Neural cell (in vitro differentiated cells): ENCODE data around the gene CXCL13. TPM values are rescaled to one million over a fixed set of nuclear protein-coding genes. Genes with fewer than 3 reads are reported as not detected.

ENCODE experiments used
- H2AFZ ChIP-seq: fragments of 200-600, 300-800 bp; sonication (generic), shearing (Covaris generic); 2 replicates; pipeline ENCODE4 v1.6.0; 2014; ENCODE audit warnings: low read depth, mild to moderate bottlenecking, antibody characterized with exemption, low read length, moderate library complexity
- H3F3A ChIP-seq: fragments of 200-600 bp; shearing (Covaris generic); 2 replicates; pipeline ENCODE4 v1.6.1; 2016; ENCODE audit warnings: mild to moderate bottlenecking, moderate library complexity, mixed read lengths, antibody characterized with exemption, low read length; ENCODE audit not compliant: insufficient read depth, poor library complexity, severe bottlenecking
- H3K27ac ChIP-seq: fragments of 200-600, 300-800 bp; sonication (generic), shearing (Covaris generic); 2 replicates; pipeline ENCODE4 v1.5.1; 2014; ENCODE audit warnings: mild to moderate bottlenecking, low read length, moderate library complexity
- H3K27me3 ChIP-seq: fragments of 300-800, 200-600 bp; sonication (generic), shearing (Covaris generic); 2 replicates; pipeline ENCODE4 v1.6.0; 2014; ENCODE audit warnings: mild to moderate bottlenecking, low read depth, low read length, moderate library complexity; ENCODE audit not compliant: insufficient read depth
- H3K36me3 ChIP-seq: fragments of 300-800, 200-600 bp; sonication (generic), shearing (Covaris generic); 2 replicates; pipeline ENCODE4 v1.5.1; 2014; ENCODE audit warnings: mild to moderate bottlenecking, antibody characterized with exemption, low read length, moderate library complexity; ENCODE audit not compliant: insufficient read depth
- H3K4me2 ChIP-seq: fragments of 300-800, 200-600 bp; sonication (generic), shearing (Covaris generic); 2 replicates; pipeline ENCODE4 v1.6.0; 2014; ENCODE audit warnings: mild to moderate bottlenecking, low read length
- H3K4me3 ChIP-seq: fragments of 300-800, 200-600 bp; sonication (generic), shearing (Covaris generic); 2 replicates; pipeline ENCODE4 v1.5.1; 2014; ENCODE audit warnings: mild to moderate bottlenecking, low read length, moderate library complexity
- H3K79me2 ChIP-seq: fragments of 200-600 bp; shearing (Covaris generic); replicated peaks from 2 replicates; pipeline ENCODE4 v1.6.0; 2014; ENCODE audit warnings: mild to moderate bottlenecking, low read length, moderate library complexity; ENCODE audit not compliant: insufficient read depth
- H3K9ac ChIP-seq: fragments of 300-800, 200-600 bp; sonication (generic), shearing (Covaris generic); 2 replicates; pipeline ENCODE4 v1.6.1; 2016; ENCODE audit warnings: mild to moderate bottlenecking, low read length, mixed read lengths
- H3K9me2 ChIP-seq: fragments of 200-600 bp; shearing (Covaris generic); 2 replicates; pipeline ENCODE4 v1.6.1; 2016; ENCODE audit warnings: mild to moderate bottlenecking, low read length, mixed read lengths; ENCODE audit not compliant: insufficient read depth
- H3K9me3 ChIP-seq: fragments of 200-600, 300-800 bp; sonication (generic), shearing (Covaris generic); 2 replicates; pipeline ENCODE4 v1.6.1; 2016; ENCODE audit warnings: mild to moderate bottlenecking, mixed run types, low read length, moderate library complexity, mixed read lengths
- H4K20me1 ChIP-seq: fragments of 200-600 bp; shearing (Covaris generic); 2 replicates; pipeline ENCODE4 v1.6.1; 2016; ENCODE audit warnings: mild to moderate bottlenecking, mixed run types; ENCODE audit not compliant: insufficient read depth
- CTCF ChIP-seq: fragments of 450-650 bp; IDR thresholded peaks from 2 replicates; pipeline ENCODE4 v1.5.1; 2014; ENCODE audit warnings: antibody characterized with exemption, mild to moderate bottlenecking, moderate library complexity; ENCODE audit not compliant: poor library complexity, severe bottlenecking
- EP300 ChIP-seq: fragments of 450-650 bp; conservative IDR thresholded peaks from 2 replicates; pipeline ENCODE4 v1.6.1; 2014; ENCODE audit warnings: antibody characterized with exemption, mild to moderate bottlenecking, moderate library complexity; ENCODE audit not compliant: poor library complexity, severe bottlenecking
- EZH2 ChIP-seq: fragments of 200-600, 300-800 bp; shearing (Covaris generic), sonication (generic); IDR thresholded peaks from 2 replicates; pipeline ENCODE4 v1.6.1; 2014; ENCODE audit warnings: antibody characterized with exemption, low read length, borderline replicate concordance, mild to moderate bottlenecking; ENCODE audit not compliant: insufficient read depth, poor library complexity, severe bottlenecking
- MXI1 ChIP-seq: fragments of 450-650 bp; conservative IDR thresholded peaks from 2 replicates; pipeline ENCODE4 v1.6.1; 2014; ENCODE audit warnings: antibody characterized with exemption, mild to moderate bottlenecking; ENCODE audit not compliant: poor library complexity, severe bottlenecking
- POLR2AphosphoS5 ChIP-seq: IDR thresholded peaks from 2 replicates; pipeline ENCODE4 v1.6.1; 2012
- RAD21 ChIP-seq: fragments of 450-650 bp; conservative IDR thresholded peaks from 2 replicates; pipeline ENCODE4 v1.6.1; 2014; ENCODE audit warnings: antibody characterized with exemption, mild to moderate bottlenecking, moderate library complexity
- REST ChIP-seq: IDR thresholded peaks from 2 replicates; pipeline ENCODE4 v1.6.1; 2012; ENCODE audit warnings: borderline replicate concordance
- SMC3 ChIP-seq: fragments of 450-650 bp; conservative IDR thresholded peaks from 2 replicates; pipeline ENCODE4 v1.6.1; 2014; ENCODE audit warnings: antibody characterized with exemption, mild to moderate bottlenecking, moderate library complexity; ENCODE audit not compliant: poor library complexity
- TAF1 ChIP-seq: IDR thresholded peaks from 2 replicates; pipeline ENCODE4 v1.6.1; 2012; ENCODE audit warnings: low read depth
- polyA plus RNA-seq: library from polyadenylated mRNA; depleted of rRNA; stranded (reverse); fragments of >200 nt; gene quantifications from 2 replicates; pipeline ENCODE4 v1.2.3, GENCODE V29; 2014

The CXCL13 gene
- polyA plus RNA-seq, 1 donor from 2014 or later: not detected

GRCh38 chr4:77631276-77631675 lies 25.7 kb downstream of the CXCL13 start:
- H3K27ac ChIP-seq: no peak overlapping the region
- no peak overlapping the region for H3K4me3 ChIP-seq
- no peak overlapping the region for H3K9ac ChIP-seq

GRCh38 chr4:77634132-77634785 lies 28.6 kb downstream of the CXCL13 start:
- Histone ChIP-seq H3K9ac (no peak overlapping the region), H3F3A (no peaks in the 10 kb centered on the region), H3K9me2 (no peaks in the 10 kb centered on the region), H3K36me3 (no peaks in the 10 kb centered on the region), H3K79me2 (no peaks in the 10 kb centered on the region), H3K4me2 (no peak overlapping the region), H3K27ac (no peak overlapping the region), H2AFZ (no peak overlapping the region), H3K4me3 (no peak overlapping the region), H4K20me1 (no peaks in the 10 kb centered on the region), H3K27me3 (no peaks in the 10 kb centered on the region), H3K9me3 (no peaks in the 10 kb centered on the region)
- no peak for TF ChIP-seq REST
- no peak for TF ChIP-seq RAD21
- TF ChIP-seq POLR2AphosphoS5: no peak
- no peak for TF ChIP-seq EZH2
- no peak for TF ChIP-seq CTCF

More at GRCh38 chr4:77631276-77631675, 25.7 kb downstream of the CXCL13 start:
- H3K27me3 ChIP-seq: no peaks in the 10 kb centered on the region
- no peaks in the 10 kb centered on the region for H3K9me2 ChIP-seq
- no peaks in the 10 kb centered on the region for H3K36me3 ChIP-seq
- H3F3A ChIP-seq: no peaks in the 10 kb centered on the region
- H3K4me2 ChIP-seq: no peak overlapping the region
- H2AFZ ChIP-seq: no peak overlapping the region
- H3K9me3 ChIP-seq: no peaks in the 10 kb centered on the region
- no peaks in the 10 kb centered on the region for H4K20me1 ChIP-seq
- no peaks in the 10 kb centered on the region for H3K79me2 ChIP-seq
- no peak for TF ChIP-seq TAF1
- no peak for TF ChIP-seq SMC3
- TF ChIP-seq MXI1: no peak
- no peak for TF ChIP-seq REST
- no peak for TF ChIP-seq CTCF
- TF ChIP-seq EZH2: no peak
- TF ChIP-seq RAD21: no peak
- no peak for TF ChIP-seq POLR2AphosphoS5
- TF ChIP-seq EP300: no peak
